H9 (cell line): Measurements from ENCODE around the gene GLB1L2. TPM values are rescaled to one million over a fixed set of nuclear protein-coding genes. Genes with fewer than 3 reads are reported as not detected.

Source experiments
- DNase-seq: peaks from one replicate; pipeline ENCODE4 v3.0.0-alpha.2; 2017
- H2AFZ ChIP-seq: one replicate; pipeline ENCODE4 v1.6.1; 2013; ENCODE audit warnings: mild to moderate bottlenecking, low read length, control low read depth, moderate library complexity
- H2AK5ac ChIP-seq: 2 replicates; pipeline ENCODE4 v1.6.1; 2013; ENCODE audit warnings: low read length, control low read depth, mixed read lengths; ENCODE audit not compliant: insufficient read length
- H2BK120ac ChIP-seq: one replicate; pipeline ENCODE4 v1.6.1; 2013; ENCODE audit warnings: low read depth, mild to moderate bottlenecking, low read length, control low read depth, inconsistent platforms; ENCODE audit not compliant: poor library complexity, severe bottlenecking
- H2BK12ac ChIP-seq: 2 replicates; pipeline ENCODE4 v1.6.1; 2013; ENCODE audit warnings: low read length, control low read depth, mixed read lengths, low read depth; ENCODE audit not compliant: insufficient read length
- H2BK15ac ChIP-seq: 2 replicates; pipeline ENCODE4 v1.6.1; 2013; ENCODE audit warnings: low read depth, low read length, control low read depth
- H2BK20ac ChIP-seq: one replicate; pipeline ENCODE4 v1.6.1; 2013; ENCODE audit warnings: low read depth, mild to moderate bottlenecking, low read length, control low read depth, inconsistent platforms; ENCODE audit not compliant: poor library complexity, severe bottlenecking
- H2BK5ac ChIP-seq: 2 replicates; pipeline ENCODE4 v1.6.1; 2013; ENCODE audit warnings: low read length, control low read depth, mixed read lengths; ENCODE audit not compliant: insufficient read length
- H3K14ac ChIP-seq: 2 replicates; pipeline ENCODE4 v1.6.1; 2013; ENCODE audit warnings: low read length, control low read depth; ENCODE audit not compliant: insufficient read depth
- H3K18ac ChIP-seq: 2 replicates; pipeline ENCODE4 v1.6.1; 2013; ENCODE audit warnings: low read depth, mild to moderate bottlenecking, mixed read lengths, low read length, control low read depth; ENCODE audit not compliant: insufficient read length
- H3K23ac ChIP-seq: 2 replicates; pipeline ENCODE4 v1.6.1; 2013; ENCODE audit warnings: low read length, control low read depth, mixed read lengths, low read depth; ENCODE audit not compliant: insufficient read length
- H3K23me2 ChIP-seq: 2 replicates; pipeline ENCODE4 v1.6.1; 2013; ENCODE audit warnings: low read depth, mild to moderate bottlenecking, mixed read lengths, low read length, control low read depth; ENCODE audit not compliant: insufficient read length, poor library complexity, severe bottlenecking
- H3K27ac ChIP-seq: 2 replicates; pipeline ENCODE4 v1.5.1; 2013; ENCODE audit warnings: low read length, control low read depth, mixed read lengths, low read depth; ENCODE audit not compliant: insufficient read length
- H3K27me3 ChIP-seq: 2 replicates; pipeline ENCODE4 v1.6.1; 2013; ENCODE audit warnings: low read length, control low read depth, inconsistent platforms; ENCODE audit not compliant: insufficient read depth
- H3K4ac ChIP-seq: 2 replicates; pipeline ENCODE4 v1.6.1; 2013; ENCODE audit warnings: low read depth, mild to moderate bottlenecking, control low read depth, inconsistent platforms, low read length, moderate library complexity
- H3K4me1 ChIP-seq: 2 replicates; pipeline ENCODE4 v1.6.1; 2013; ENCODE audit warnings: low read length, control low read depth, inconsistent platforms; ENCODE audit not compliant: insufficient read depth
- H3K4me2 ChIP-seq: 2 replicates; pipeline ENCODE4 v1.6.1; 2013; ENCODE audit warnings: low read length, control low read depth, mixed read lengths; ENCODE audit not compliant: insufficient read length, insufficient read depth
- H3K56ac ChIP-seq: 2 replicates; pipeline ENCODE4 v1.6.1; 2013; ENCODE audit warnings: low read depth, mild to moderate bottlenecking, mixed read lengths, low read length, control low read depth; ENCODE audit not compliant: insufficient read length
- H3K79me1 ChIP-seq: 2 replicates; pipeline ENCODE4 v1.6.1; 2013; ENCODE audit warnings: low read depth, mild to moderate bottlenecking, moderate library complexity, low read length, control low read depth, inconsistent platforms; ENCODE audit not compliant: insufficient read depth, poor library complexity, severe bottlenecking
- H3K79me2 ChIP-seq: 2 replicates; pipeline ENCODE4 v1.6.1; 2013; ENCODE audit warnings: low read length, control low read depth, inconsistent platforms; ENCODE audit not compliant: insufficient read depth
- H3K9ac ChIP-seq: 2 replicates; pipeline ENCODE4 v1.6.1; 2013; ENCODE audit warnings: low read length, control low read depth, mixed read lengths; ENCODE audit not compliant: insufficient read length; ENCODE audit errors: extremely low read depth
- H3K9me3 ChIP-seq: one replicate; pipeline ENCODE4 v1.6.1; 2013; ENCODE audit warnings: low read depth, low read length, inconsistent platforms; ENCODE audit not compliant: control insufficient read depth
- H3T11ph ChIP-seq: one replicate; pipeline ENCODE4 v1.6.1; 2013; ENCODE audit warnings: mild to moderate bottlenecking, low read length, control low read depth, inconsistent platforms
- H4K20me1 ChIP-seq: one replicate; pipeline ENCODE4 v1.6.1; 2013; ENCODE audit not compliant: control insufficient read depth, insufficient read length, insufficient read depth
- H4K5ac ChIP-seq: 2 replicates; pipeline ENCODE4 v1.6.1; 2013; ENCODE audit warnings: low read depth, mild to moderate bottlenecking, mixed read lengths, low read length, control low read depth; ENCODE audit not compliant: insufficient read length
- H4K8ac ChIP-seq: replicated peaks from 2 replicates; pipeline ENCODE4 v1.6.1; 2013; ENCODE audit warnings: low read length, control low read depth, mixed read lengths, low read depth; ENCODE audit not compliant: insufficient read length
- H4K91ac ChIP-seq: 2 replicates; pipeline ENCODE4 v1.6.1; 2013; ENCODE audit warnings: low read depth, mild to moderate bottlenecking, moderate library complexity, mixed read lengths, low read length, control low read depth; ENCODE audit not compliant: insufficient read length
- H3K27ac Mint-ChIP-seq, 3 experiments: 2 replicates in 2 of 3; 3 replicates in 1 of 3; pipeline ENCODE4 v1.8.0; 2020 to 2021; ENCODE audit warnings: mixed read lengths in 3 of 3, mild to moderate bottlenecking in 1 of 3, moderate library complexity in 1 of 3
- H3K27me3 Mint-ChIP-seq: 2 replicates; pipeline ENCODE4 v1.8.0; 2021; ENCODE audit warnings: low read depth, mild to moderate bottlenecking, moderate library complexity, mixed read lengths
- H3K36me3 Mint-ChIP-seq, 3 experiments: 2 replicates in 2 of 3; 3 replicates in 1 of 3; pipeline ENCODE4 v1.8.0; 2020 to 2021; ENCODE audit warnings: low read depth in 3 of 3, mixed read lengths in 3 of 3; ENCODE audit not compliant: insufficient read depth in 1 of 3
- H3K4me1 Mint-ChIP-seq, 2 experiments: 2 replicates each; pipeline ENCODE4 v1.8.0; 2020; ENCODE audit warnings: mixed read lengths in 2 of 2
- H3K4me3 Mint-ChIP-seq, 2 experiments: 2 replicates in 1 of 2; 3 replicates in 1 of 2; pipeline ENCODE4 v1.8.0; 2020 to 2021; ENCODE audit warnings: mild to moderate bottlenecking in 2 of 2, mixed read lengths in 2 of 2, moderate library complexity in 1 of 2
- H3K9me3 Mint-ChIP-seq, 2 experiments: 2 replicates in 1 of 2; 3 replicates in 1 of 2; pipeline ENCODE4 v1.8.0; 2020; ENCODE audit warnings: mild to moderate bottlenecking in 2 of 2, mixed read lengths in 2 of 2, moderate library complexity in 1 of 2
- CTCF ChIP-seq: fragments of 200-600 bp; sonication (generic); conservative IDR thresholded peaks from 3 replicates; pipeline ENCODE4 v1.8.0; 2021; ENCODE audit warnings: antibody characterized with exemption, mild to moderate bottlenecking
- WGBS: extraction: QIAGEN DNeasy Blood & Tissue Kit; methylation state at CpG from one replicate; pipeline ENCODE4 v1.1.7; 2013; ENCODE audit warnings: missing lambda C conversion rate, low lambda C conversion rate, mixed read lengths; ENCODE audit not compliant: insufficient read length; ENCODE audit errors: extremely low coverage; 5-methylcytosine and 5-hydroxymethylcytosine counted together
- total RNA-seq: library from RNA; stranded (reverse); gene quantifications from 2 replicates; pipeline ENCODE4 v1.2.1, GENCODE V29; 2021

Gene GLB1L2
- total RNA-seq, 1 experiment from 2014 or later: 2.4 TPM

GRCh38 chr11:134382257-134382656 lies 50.5 kb downstream of the GLB1L2 start:
- Mint-ChIP-seq H3K27me3 (no peaks in the 10 kb centered on the region; the same call in 1 of the 2 replicates), H3K36me3 (peaks cover 8 to 34% (median 29%) of the 10 kb centered on the region in 3 experiments; a peak in 6 of 7 replicates), H3K27ac (no peak overlapping the region; a peak in 1 of 7 replicates), H3K4me3 (no peak overlapping the region), H3K4me1 (peaks cover 11 to 13% of the 10 kb centered on the region in 2 experiments), H3K9me3 (no peaks in the 10 kb centered on the region)
- no peak for TF ChIP-seq CTCF
- Histone ChIP-seq H2BK20ac (no peak overlapping the region), H4K8ac (peak overlapping the region; percentile 45), H4K5ac (no peak overlapping the region), H3K4ac (no peak overlapping the region), H3K23me2 (no peaks in the 10 kb centered on the region), H3K18ac (no peak overlapping the region), H4K20me1 (no peaks in the 10 kb centered on the region), H3K56ac (no peak overlapping the region), H2BK12ac (no peak overlapping the region), H2AFZ (no peak overlapping the region), H3K27ac (no peak overlapping the region), H2BK120ac (no peak overlapping the region), H3K14ac (no peak overlapping the region), H2BK5ac (no peak overlapping the region), H3T11ph (no peak overlapping the region), H3K27me3 (no peaks in the 10 kb centered on the region), H2AK5ac (no peak overlapping the region), H3K4me1 (no peaks in the 10 kb centered on the region), H3K4me2 (no peak overlapping the region), H2BK15ac (no peak overlapping the region), H3K79me2 (no peaks in the 10 kb centered on the region), H4K91ac (no peak overlapping the region), H3K9ac (no peak overlapping the region), H3K9me3 (no peaks in the 10 kb centered on the region), H3K23ac (no peak overlapping the region), H3K79me1 (no peaks in the 10 kb centered on the region)
- no CpG with 5 or more reads among the region's 8 CpGs for WGBS
- no peak for DNase-seq
